NCI-H187 treated with DMSO at 0.1 percent for 48 hours (cell line): ENCODE data around the gene ZFAND5.

ENCODE experiments used
- DNase-seq: peaks from one replicate; lab custom pipeline; 2025; lab: John Stamatoyannopoulos, UW

The ZFAND5 gene

GRCh38 chr9:72322678-72323077, 42.3 kb downstream of the ZFAND5 start:
- no peak for DNase-seq

- no peak for DNase-seq
These were observed 42.7 kb downstream of the ZFAND5 start for GRCh38 chr9:72322259-72322658.

DNA sequence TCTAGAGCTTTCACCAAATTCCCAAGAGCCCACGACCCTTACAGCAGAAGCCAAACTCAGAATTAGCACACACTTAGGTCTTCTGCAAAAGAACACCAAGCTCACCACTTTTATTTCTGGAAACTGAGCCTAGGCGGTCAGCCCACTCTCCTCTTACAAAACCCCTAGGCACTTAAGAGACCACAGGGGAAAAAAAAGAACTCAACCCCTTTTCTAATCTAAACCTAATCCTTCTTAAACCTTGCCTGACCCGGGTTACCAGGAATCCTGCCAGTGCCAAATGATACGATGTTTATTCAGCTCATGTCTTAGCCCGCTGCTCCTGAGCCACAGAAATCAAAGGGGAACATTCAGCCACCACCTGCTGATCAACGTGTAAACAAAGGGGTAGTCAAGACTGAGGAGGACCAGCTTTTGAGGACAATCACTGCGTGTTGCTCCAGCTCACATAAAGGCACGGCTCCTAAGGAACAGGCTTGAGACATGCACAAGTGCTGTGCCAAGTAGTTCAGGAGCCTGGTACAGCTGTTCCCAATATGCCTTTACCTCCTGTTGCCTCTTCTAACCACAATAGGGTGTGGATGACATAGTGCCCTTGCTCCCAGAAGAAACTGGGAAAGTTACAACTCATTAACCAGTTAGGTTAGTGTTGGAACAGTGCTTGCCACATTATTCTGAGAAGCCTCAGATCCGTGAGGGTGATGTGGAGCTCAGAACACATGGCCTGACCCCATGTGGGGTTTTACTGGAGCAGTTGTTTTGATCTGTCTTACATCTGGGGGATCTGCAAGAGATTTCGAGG, 49.3 kb downstream of the ZFAND5 start:
- DNase-seq, result no peak

GRCh38 chr9:72315089-72315509, 49.9 kb downstream of the ZFAND5 start:
- DNase-seq, result no peak

DNA sequence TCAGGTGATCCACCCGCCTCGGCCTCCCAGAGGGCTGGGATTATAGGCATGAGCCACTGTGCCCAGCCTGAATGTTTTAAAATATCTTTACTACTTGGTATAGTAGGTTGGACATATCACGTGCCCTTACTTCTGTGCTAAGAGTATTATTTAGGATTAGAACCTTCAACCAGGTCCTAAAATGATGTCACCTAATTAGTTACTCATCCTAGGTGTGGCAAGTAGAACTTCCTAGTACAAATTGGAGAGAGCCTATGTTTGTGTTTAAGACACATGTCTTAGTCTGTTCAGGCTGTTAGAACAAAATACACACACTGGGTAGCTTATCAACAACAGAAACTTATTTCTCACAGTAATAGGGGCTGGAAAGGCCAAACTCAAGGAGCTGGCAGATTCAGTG, 51.5 kb downstream of the ZFAND5 start:
- DNase-seq, result no peak

- no peak for DNase-seq
These were observed 52.5 kb downstream of the ZFAND5 start for GRCh38 chr9:72312386-72312987.

DNA sequence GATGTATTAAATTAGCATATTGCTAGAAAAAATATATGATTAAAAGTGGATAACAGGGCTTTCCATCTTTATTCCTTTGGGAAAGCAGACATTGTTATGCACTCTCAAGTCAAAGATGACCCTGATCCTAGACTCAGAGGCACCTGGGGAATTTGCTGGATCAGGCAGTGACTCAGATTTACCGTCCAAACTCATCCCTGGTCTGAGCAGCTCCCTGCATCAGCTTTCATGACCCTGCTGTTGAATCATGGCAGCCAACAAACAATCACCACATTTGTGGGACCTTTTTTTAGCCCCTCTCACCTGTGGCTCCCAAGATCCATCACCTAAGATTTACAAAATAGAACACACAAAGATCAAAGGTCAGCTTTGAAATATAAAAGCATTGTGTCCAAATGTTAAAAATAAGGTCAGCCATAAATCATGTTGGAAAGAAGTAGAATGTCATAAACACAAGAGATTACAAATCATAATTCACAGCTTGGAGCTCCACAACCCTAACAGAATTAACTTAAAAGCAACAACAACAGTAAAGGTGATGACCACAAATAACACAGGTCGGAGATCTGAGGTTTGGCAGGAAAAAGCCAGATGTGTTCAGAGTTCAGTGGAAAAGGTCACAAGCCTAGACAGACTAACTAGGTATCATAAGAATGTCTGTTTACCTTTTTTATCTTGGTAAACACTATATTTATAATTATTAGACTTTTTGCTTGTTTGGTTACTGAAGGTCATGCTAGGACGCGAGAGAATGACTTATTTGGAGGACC, 55.5 kb downstream of the ZFAND5 start:
- DNase-seq, result no peak

- DNase-seq, result no peak
These were observed 58.2 kb downstream of the ZFAND5 start for GRCh38 chr9:72306761-72307160.

DNA sequence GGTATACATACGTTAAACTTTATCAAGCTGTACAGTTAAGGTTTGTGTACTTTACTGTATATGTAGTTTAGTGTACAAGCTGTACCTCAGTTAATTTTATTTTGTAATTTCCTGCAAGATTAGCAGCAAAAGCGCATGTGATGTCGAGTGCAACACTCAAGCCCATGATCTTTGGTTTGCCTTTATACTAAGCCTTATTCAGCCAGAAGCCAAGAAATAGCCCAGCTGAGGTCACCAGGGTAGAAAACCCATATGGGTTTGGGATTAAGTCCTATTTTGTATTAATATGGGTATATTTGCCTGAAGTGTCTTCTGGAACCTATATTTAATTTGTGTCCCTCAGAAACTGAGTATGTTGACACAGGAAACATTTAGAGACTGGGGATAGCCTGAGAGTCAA, 59.3 kb downstream of the ZFAND5 start:
- DNase-seq, result no peak

DNA sequence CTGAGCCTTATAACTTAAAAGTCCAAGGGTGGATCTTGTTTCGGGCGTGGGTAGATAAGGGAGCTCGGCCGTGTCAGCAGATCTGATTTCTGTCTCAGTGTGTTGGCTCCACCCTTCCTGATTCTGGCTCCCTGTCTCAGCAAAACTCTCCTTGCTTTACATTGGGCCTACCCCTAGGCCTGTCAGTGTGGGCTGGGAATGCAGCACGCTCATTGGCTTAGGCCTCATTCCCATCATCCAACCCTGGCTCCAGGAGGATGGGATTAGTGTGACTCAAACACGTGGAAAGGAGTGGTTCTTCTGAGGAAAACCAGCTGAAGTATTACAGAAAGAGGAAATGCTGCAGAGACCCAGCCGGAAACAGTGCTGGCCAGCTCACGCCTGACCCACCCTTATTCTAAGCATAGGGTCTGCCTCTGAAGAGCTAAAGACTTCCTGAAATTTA, 59.9 kb downstream of the ZFAND5 start:
- DNase-seq, result no peak

- DNase-seq, result no peak
These were observed 60.5 kb downstream of the ZFAND5 start for GRCh38 chr9:72304538-72304937.
